Ovary (tissue), 3 donors: ENCODE results near the gene COASY.

Experiments used
- CTCF ChIP-seq, 3 donors: fragments of 450-650 bp in 2 of 3; fragments of 200-600 bp in 1 of 3; IDR thresholded peaks; one replicate each; pipeline versions ENCODE4 v1.5.1 to v1.8.0; 2016 to 2022; ENCODE audit warnings: antibody characterized with exemption in 3 of 3, mild to moderate bottlenecking in 1 of 3
- POLR2A ChIP-seq: fragments of 450-650 bp; IDR thresholded peaks from one replicate; pipeline ENCODE4 v1.6.1; 2017; ENCODE audit warnings: antibody characterized with exemption, mild to moderate bottlenecking, moderate library complexity
- donor health status: DM: no; HTN: no; CAD: no.

- TF ChIP-seq CTCF (IDR thresholded peaks at IDR 0.05) (no peak), POLR2A (no peak)
These were observed 29.5 kb downstream of the COASY start for GRCh38 chr17:42591411-42591810.
